ENCODE data around the gene OR2A1. TPM values are rescaled to one million over a fixed set of nuclear protein-coding genes. Genes with fewer than 3 reads are reported as not detected.
"Not testable (repeated sequence)": the region's sequence is repeated elsewhere in the genome, so short reads cannot be mapped to it uniquely, and the experiment has no call there.

Gene OR2A1
- total RNA-seq, 6 experiments from 2014 or later = 0.09 TPM; not detected in 5

GRCh38 chr7:144293794-144294499, 18.3 kb upstream of the OR2A1 start:
- H3K4me3 ChIP-seq; H3K27me3 ChIP-seq; H3K4me1 ChIP-seq; intact Hi-C loops (cut with DNase I); H3K36me3 ChIP-seq; H3K9me3 ChIP-seq; H3K27ac ChIP-seq: not testable (repeated sequence)
- DNase-seq = peak in 1 of 3 donors; percentile 59
- WGBS (ENCODE audit: insufficient coverage, low coverage, low lambda C conversion rate, missing lambda C conversion rate) = no CpG with 5 or more reads among the region's 60 CpGs
- peak; percentile 98 to 99 (median 98) for ATAC-seq

- DNase-seq; ATAC-seq; H3K27ac ChIP-seq; H3K9me3 ChIP-seq; H3K27me3 ChIP-seq; H3K36me3 ChIP-seq; H3K4me1 ChIP-seq; intact Hi-C loops (cut with DNase I); H3K4me3 ChIP-seq: not testable (repeated sequence)
- WGBS (ENCODE audit: insufficient coverage, low coverage, low lambda C conversion rate, missing lambda C conversion rate) = no CpG with 5 or more reads among the region's 1 CpG
Observed at GRCh38 chr7:144302578-144303303, 9.5 kb upstream of the OR2A1 start.

- H3K4me3 ChIP-seq; intact Hi-C loops (cut with DNase I); H3K27me3 ChIP-seq; H3K27ac ChIP-seq; ATAC-seq; H3K36me3 ChIP-seq; H3K9me3 ChIP-seq; DNase-seq; H3K4me1 ChIP-seq: not testable (repeated sequence)
- WGBS (ENCODE audit: insufficient coverage, low coverage, low lambda C conversion rate, missing lambda C conversion rate) = no CpG with 5 or more reads among the region's 5 CpGs
Observed at GRCh38 chr7:144303607-144304006, 8.6 kb upstream of the OR2A1 start.

GRCh38 chr7:144305156-144305555, 7.1 kb upstream of the OR2A1 start:
- DNase-seq; H3K4me1 ChIP-seq; H3K4me3 ChIP-seq; H3K36me3 ChIP-seq; intact Hi-C loops (cut with DNase I); ATAC-seq; H3K27me3 ChIP-seq; H3K27ac ChIP-seq; H3K9me3 ChIP-seq: not testable (repeated sequence)
- no CpG with 5 or more reads among the region's 2 CpGs for WGBS (ENCODE audit: insufficient coverage, low coverage, low lambda C conversion rate, missing lambda C conversion rate)

- intact Hi-C loops (cut with DNase I); H3K4me1 ChIP-seq; DNase-seq; H3K36me3 ChIP-seq; H3K27ac ChIP-seq; H3K9me3 ChIP-seq; H3K4me3 ChIP-seq; H3K27me3 ChIP-seq: not testable (repeated sequence)
- peak in 2 of 4 donors; percentile 28 to 30 for ATAC-seq
- no CpG with 5 or more reads among the region's 2 CpGs for WGBS (ENCODE audit: insufficient coverage, low coverage, low lambda C conversion rate, missing lambda C conversion rate)
Observed at GRCh38 chr7:144309702-144310101, 2.5 kb upstream of the OR2A1 start.

GRCh38 chr7:144311218-144311617, 1.0 kb upstream of the OR2A1 start:
- H3K27me3 ChIP-seq; H3K9me3 ChIP-seq; H3K4me1 ChIP-seq; H3K27ac ChIP-seq; H3K4me3 ChIP-seq; ATAC-seq; intact Hi-C loops (cut with DNase I); H3K36me3 ChIP-seq; DNase-seq: not testable (repeated sequence)
- 83% methylated on average over 1 of the region's 2 CpGs for WGBS (ENCODE audit: insufficient coverage, low coverage, low lambda C conversion rate, missing lambda C conversion rate)

GRCh38 chr7:144317537-144317936, 5.3 kb downstream of the OR2A1 start:
- H3K9me3 ChIP-seq; H3K27ac ChIP-seq; H3K4me3 ChIP-seq; H3K27me3 ChIP-seq; H3K36me3 ChIP-seq; H3K4me1 ChIP-seq; intact Hi-C loops (cut with DNase I); DNase-seq: not testable (repeated sequence)
- no CpG with 5 or more reads among the region's 1 CpG for whole genome bisulfite sequencing (ENCODE audit: insufficient coverage, low coverage, low lambda C conversion rate, missing lambda C conversion rate)
- ATAC-seq = peak in 3 of 4 donors; percentile 28 to 59 (median 58)

GRCh38 chr7:144319547-144319946, 7.3 kb downstream of the OR2A1 start:
- WGBS (ENCODE audit: insufficient coverage, low coverage, low lambda C conversion rate, missing lambda C conversion rate) = no CpG with 5 or more reads among the region's 2 CpGs
- H3K36me3 ChIP-seq = not testable (repeated sequence)

GRCh38 chr7:144321677-144322206, 9.5 kb downstream of the OR2A1 start:
- H3K4me3 ChIP-seq; DNase-seq; H3K27ac ChIP-seq; intact Hi-C loops (cut with DNase I); H3K9me3 ChIP-seq; H3K27me3 ChIP-seq; H3K36me3 ChIP-seq; H3K4me1 ChIP-seq: not testable (repeated sequence)
- 40% methylated on average over 1 of the region's 3 CpGs for WGBS (ENCODE audit: insufficient coverage, low coverage, low lambda C conversion rate, missing lambda C conversion rate)
- ATAC-seq = peak in 1 of 4 donors; percentile 37

More at GRCh38 chr7:144319547-144319946, 7.3 kb downstream of the OR2A1 start:
- H3K4me1 ChIP-seq; H3K9me3 ChIP-seq; DNase-seq; intact Hi-C loops (cut with DNase I); H3K27me3 ChIP-seq; ATAC-seq; H3K27ac ChIP-seq; H3K4me3 ChIP-seq: not testable (repeated sequence)

GRCh38 chr7:144323359-144323758, 11.1 kb downstream of the OR2A1 start:
- H3K36me3 ChIP-seq; H3K27ac ChIP-seq; H3K9me3 ChIP-seq; H3K4me3 ChIP-seq; DNase-seq; H3K27me3 ChIP-seq; H3K4me1 ChIP-seq; intact Hi-C loops (cut with DNase I): not testable (repeated sequence)
- 95% methylated on average over 3 of the region's 4 CpGs for WGBS (ENCODE audit: insufficient coverage, low coverage, low lambda C conversion rate, missing lambda C conversion rate)
- ATAC-seq = peak in 1 of 4 donors; percentile 20

GRCh38 chr7:144325868-144326267, 13.6 kb downstream of the OR2A1 start:
- H3K36me3 ChIP-seq; DNase-seq; H3K4me1 ChIP-seq; H3K4me3 ChIP-seq; H3K27ac ChIP-seq; ATAC-seq; intact Hi-C loops (cut with DNase I); H3K27me3 ChIP-seq; H3K9me3 ChIP-seq: not testable (repeated sequence)
- WGBS (ENCODE audit: insufficient coverage, low coverage, low lambda C conversion rate, missing lambda C conversion rate) = 85% methylated on average over 3 of the region's 5 CpGs

Data from right lobe of liver (tissue), 6 donors.